ENCODE measurements around the gene KDM6B.
"Not testable (repeated sequence)": the region's sequence is repeated elsewhere in the genome, so short reads cannot be mapped to it uniquely, and the experiment has no call there.

The KDM6B gene

DNA sequence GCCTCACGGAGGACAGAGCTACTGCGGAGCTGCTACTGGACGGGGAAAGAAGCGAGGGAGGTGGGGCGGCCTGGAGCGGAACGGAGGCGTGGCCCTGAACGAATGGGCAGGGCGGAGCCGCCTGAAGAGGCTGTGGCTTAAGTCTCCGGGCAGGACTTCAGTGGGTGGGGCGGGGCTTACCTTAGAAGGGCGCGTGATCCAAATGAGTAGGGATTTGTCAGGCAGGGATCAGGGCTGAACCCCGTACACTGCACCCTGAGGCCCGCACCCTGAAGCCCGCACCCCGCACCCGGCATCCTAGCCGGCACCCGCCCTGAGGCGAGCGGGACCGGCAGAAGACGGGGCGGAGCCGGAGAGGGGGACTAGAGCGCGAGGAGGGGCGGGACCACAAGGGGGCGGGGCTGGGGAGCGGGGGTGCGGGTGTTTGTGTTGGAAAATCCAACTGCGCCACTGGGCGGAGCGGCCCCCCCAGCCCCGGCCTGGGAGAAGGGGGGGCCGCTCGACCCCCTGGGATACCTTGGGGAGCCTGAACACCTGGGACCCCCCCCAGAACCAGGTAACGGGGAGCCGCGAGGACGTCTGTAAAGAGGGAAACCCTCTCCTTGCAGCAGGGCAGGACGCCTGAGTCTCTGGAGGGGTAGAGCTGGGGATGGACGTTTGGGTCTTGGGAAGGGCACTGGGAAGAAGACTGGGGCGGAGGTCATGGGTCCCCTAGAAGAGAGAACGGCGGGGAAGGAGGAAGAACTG is at the start of gene KDM6B:
Gene KDM6B, plus strand, starts transcription at position 423 of the 747 bp plus-strand sequence. CDS start 11,338 bp downstream, outside the sequence.
- DNase-seq = peak; percentile 75

- no peak for DNase-seq
These were observed 47.2 kb upstream of the KDM6B start for GRCh38 chr17:7786866-7787265.

- DNase-seq = no peak
These were observed 44.9 kb upstream of the KDM6B start for GRCh38 chr17:7789131-7789530.

GRCh38 chr17:7790150-7790549 is 43.9 kb upstream of the KDM6B start:
- no peak for DNase-seq

- DNase-seq = no peak
These were observed 41.4 kb upstream of the KDM6B start for GRCh38 chr17:7792611-7793010.

GRCh38 chr17:7794075-7794663 is 39.8 kb upstream of the KDM6B start:
- DNase-seq = no peak

DNA sequence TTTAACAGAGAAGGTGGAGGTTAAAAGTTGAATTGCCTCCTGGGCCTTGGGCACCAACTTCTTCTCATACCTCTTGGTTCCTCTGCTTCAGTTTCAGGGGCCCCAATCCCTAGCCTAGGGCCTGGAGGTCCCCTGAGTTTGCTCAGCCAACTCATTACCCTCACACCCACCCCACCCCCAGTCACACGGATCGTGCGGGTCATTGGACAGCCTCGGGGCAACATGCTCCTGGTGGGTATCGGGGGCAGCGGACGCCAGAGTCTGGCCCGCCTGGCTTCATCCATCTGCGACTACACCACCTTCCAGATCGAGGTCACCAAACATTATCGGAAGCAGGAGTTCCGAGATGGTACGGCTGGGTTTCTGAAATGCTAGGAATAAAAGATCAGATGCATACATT is 36.0 kb upstream of the KDM6B start:
- no peak for DNase-seq

- no peak for DNase-seq
These were observed 35.2 kb upstream of the KDM6B start for GRCh38 chr17:7798839-7799238.

- no peak for DNase-seq
These were observed 30.0 kb upstream of the KDM6B start for GRCh38 chr17:7803981-7804380.

GRCh38 chr17:7806587-7806986 is 27.4 kb upstream of the KDM6B start:
- no peak for DNase-seq

DNA sequence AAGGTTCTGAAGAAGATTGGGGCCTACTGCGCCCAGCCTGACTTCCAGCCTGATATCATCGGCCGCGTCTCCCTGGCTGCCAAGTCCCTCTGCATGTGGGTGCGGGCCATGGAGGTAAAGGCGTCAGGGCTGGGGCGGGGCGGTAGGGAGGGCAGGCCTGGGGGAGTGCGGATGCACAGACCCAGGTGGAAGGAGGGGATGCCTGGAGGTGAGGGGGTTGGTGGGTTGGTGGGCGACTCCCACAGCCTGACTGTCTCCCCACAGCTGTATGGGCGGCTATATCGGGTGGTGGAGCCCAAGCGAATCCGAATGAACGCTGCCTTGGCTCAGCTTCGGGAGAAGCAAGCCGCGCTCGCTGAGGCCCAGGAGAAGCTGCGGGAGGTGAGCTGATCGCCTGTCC is 26.8 kb upstream of the KDM6B start:
- DNase-seq = no peak

DNA sequence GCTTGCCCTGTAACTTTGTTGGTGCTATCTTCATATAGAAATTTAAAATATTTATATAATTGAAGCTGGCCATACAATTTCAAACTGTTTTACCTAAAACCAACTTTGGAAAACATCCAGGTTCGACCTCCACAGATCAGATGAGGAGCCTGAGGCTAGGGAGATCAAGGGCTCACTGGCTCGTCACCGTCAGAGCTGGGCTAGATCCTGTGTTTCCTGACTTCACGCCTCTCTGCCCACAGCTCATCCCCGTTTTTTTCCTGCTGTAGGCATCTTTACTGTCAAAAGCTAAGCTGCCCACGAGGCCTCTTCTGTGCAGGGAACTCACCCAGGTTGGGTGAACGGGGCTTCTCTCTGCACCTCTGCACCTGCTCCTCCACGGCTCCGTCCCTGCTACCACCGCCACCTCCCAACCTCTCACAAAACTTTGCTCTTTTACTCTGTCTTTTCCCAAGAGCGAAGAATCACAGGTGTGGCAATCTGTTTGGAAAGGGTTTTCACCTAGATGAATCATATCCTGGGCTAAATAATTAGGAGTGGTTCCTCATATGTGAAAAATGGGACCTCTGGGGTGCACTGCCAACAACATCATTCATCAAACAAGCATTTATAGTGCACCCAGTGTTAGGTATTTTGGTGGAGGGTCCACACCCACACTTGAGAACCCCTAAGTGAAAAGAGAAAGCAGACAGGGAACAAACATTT is 24.8 kb upstream of the KDM6B start:
- no peak for DNase-seq

- not testable (repeated sequence) for DNase-seq
These were observed 24.1 kb upstream of the KDM6B start for GRCh38 chr17:7809791-7810343.

GRCh38 chr17:7811251-7811650 is 22.8 kb upstream of the KDM6B start:
- DNase-seq = no peak

- DNase-seq = no peak
These were observed 19.0 kb upstream of the KDM6B start for GRCh38 chr17:7814969-7815368.

DNA sequence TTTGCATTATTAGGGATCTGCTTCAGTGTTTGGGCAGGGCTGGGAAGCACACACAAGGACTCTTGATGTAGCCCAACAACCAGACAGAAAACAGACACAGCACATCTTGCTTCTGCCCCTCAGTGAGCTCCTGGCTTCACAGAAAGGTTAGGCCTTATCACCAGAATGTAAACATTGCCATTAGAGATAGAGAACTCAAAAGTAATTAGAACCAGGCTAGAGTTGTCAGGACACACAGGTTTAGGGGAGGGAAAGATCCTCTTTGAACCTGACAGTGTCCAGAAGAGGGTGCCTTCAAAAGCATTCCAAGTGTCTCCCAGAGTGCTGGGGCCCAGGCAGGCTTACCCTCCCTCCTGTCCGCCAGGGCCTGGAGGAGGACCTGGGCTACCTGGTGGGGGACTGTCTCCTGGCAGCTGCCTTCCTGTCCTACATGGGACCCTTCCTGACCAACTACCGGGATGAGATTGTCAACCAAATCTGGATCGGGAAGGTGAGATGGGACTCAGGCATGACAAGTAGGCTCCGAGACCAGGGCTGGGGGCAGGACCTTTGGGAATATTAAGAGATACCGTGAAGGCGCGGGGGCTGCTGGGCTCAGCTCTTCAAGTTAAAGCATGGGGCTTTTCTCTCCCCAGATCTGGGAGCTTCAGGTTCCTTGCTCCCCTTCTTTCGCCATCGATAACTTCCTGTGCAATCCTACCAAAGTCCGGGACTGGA is 16.9 kb upstream of the KDM6B start:
- no peak for DNase-seq

DNA sequence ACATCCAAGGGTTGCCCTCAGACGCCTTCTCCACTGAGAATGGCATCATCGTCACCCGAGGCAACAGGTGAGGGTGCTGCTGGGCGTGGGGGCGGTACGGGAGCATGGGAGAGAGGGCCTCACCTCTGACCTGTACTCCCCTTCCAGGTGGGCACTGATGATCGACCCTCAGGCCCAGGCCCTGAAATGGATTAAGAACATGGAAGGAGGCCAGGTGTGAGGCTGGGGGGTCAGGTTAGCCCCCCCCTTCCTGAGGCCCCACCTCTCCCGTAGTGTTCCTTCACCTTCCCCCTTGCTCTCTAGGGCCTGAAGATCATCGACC is 16.4 kb upstream of the KDM6B start:
- DNase-seq = no peak

GRCh38 chr17:7818026-7818425 is 16.0 kb upstream of the KDM6B start:
- DNase-seq = no peak

DNA sequence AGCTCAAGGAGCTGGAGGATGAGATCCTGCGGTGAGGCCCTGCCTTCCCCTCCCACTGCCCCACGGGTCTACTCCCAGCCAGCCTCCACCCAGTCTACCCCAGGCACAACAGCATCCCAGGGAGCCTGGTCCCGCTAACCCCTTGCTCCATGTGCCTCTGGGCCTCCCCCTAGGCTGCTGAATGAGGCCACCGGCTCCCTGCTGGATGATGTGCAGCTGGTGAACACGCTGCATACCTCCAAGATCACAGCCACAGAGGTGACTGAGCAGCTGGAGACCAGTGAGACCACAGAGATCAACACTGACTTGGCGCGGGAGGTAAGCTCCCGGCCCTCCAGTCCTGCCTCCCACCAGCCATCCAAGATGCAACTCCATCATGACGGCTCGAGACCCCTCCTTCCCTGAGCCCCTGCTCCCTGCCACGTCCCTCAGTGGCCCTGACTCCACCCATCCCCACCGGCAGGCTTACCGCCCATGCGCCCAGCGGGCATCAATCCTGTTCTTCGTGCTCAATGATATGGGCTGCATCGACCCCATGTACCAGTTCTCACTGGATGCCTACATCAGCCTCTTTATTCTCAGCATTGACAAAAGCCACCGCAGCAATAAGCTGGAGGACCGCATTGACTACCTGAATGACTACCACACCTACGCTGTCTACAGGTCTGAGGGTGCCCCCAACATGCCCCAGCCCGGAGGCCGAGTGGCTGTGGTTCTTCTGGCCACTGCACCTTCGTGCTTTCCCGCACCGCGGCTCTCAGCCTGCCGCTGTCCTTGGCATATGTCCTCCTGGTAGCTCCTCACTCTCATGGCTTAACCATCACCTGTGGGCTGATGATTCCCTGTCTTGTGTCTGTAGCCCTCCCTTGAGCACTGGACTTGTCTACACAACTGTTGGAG is 15.0 kb upstream of the KDM6B start:
- DNase-seq = no peak

DNA sequence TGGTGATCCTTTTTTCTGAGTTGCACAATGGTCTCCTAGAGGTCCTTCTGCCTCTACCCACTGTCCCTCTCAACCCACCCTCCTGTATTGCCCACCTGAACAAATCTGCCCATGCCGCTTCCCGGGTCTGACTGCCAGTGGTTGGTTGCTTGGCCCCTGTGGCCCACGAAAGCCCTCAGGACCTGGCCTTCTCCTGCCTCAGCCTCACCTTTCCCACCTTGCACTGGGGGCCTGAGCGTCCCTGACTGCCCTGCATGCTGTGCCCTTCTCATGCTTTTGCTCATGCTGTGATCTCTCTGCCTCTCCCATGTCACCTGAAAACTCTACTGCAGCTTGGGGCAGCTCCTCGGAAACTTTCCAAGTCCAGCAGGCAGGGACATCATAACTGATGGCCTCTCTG is 13.8 kb upstream of the KDM6B start:
- DNase-seq = no peak

DNA sequence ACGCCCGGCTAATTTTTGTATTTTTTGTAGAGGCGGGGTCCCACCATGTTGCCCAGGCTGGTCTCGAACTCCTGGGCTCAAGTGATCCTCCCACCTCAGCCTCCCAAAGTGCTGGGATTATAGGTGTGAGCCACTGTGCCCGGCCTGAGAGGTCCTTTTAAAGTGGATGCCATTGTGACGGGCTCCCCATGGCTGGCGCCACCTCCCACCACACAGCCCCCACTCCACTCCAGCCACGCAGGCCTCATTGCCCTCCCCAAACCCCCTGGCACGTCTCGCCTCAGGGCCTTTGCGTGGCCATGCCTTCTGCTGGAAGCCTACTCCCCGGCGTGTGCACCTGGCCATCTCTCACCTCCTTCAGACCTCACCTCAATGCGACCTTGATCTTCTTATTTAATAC is 11.9 kb upstream of the KDM6B start:
- no peak for DNase-seq

DNA sequence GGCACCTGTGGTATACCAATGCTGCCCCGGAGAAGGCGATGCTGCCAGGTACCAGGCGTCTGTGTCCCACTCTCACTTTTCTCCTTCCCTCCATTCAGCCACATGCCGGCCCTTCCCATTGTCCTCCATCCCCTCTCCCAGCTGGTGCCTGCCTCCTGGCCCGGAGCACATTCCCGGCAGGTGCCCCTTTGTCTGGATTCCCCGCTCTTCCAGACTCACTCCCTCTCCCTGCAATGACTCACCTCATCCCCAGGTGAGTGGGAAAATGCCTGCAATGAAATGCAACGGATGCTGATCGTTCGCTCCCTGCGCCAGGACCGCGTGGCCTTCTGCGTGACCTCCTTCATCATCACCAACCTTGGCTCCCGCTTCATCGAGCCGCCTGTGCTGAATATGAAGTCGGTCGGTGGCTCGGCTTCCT is 10.4 kb upstream of the KDM6B start:
- DNase-seq = no peak

All from DMS79 (cell line).